Measurements from ENCODE around the gene ZNF670.

Gene ZNF670

GRCh38 chr1:247115141-247115510 is 36.5 kb upstream of the ZNF670 start:
- no peak for TF ChIP-seq ZFX (IDR thresholded peaks at IDR 0.05; ENCODE audit: borderline replicate concordance)
- TF ChIP-seq CTCF (IDR thresholded peaks at IDR 0.05): no peak
- no peak overlapping the region for H3K27ac ChIP-seq

GRCh38 chr1:247114351-247115140 is 35.9 kb upstream of the ZNF670 start:
- no peak for TF ChIP-seq CTCF (IDR thresholded peaks at IDR 0.05)
- H3K27ac ChIP-seq: no peak overlapping the region

GRCh38 chr1:247113733-247114271 is 35.2 kb upstream of the ZNF670 start:
- TF ChIP-seq ZFX (IDR thresholded peaks at IDR 0.05; ENCODE audit: borderline replicate concordance): no peak
- no peak for TF ChIP-seq CTCF (IDR thresholded peaks at IDR 0.05)
- no peak overlapping the region for H3K27ac ChIP-seq

GRCh38 chr1:247113094-247113497 is 34.5 kb upstream of the ZNF670 start:
- TF ChIP-seq ZFX (IDR thresholded peaks at IDR 0.05; ENCODE audit: borderline replicate concordance): no peak
- TF ChIP-seq CTCF (IDR thresholded peaks at IDR 0.05): no peak

GRCh38 chr1:247112479-247112781 is 33.8 kb upstream of the ZNF670 start:
- H3K27ac ChIP-seq: peak overlapping the region; percentile 54

More at GRCh38 chr1:247113094-247113497, 34.5 kb upstream of the ZNF670 start:
- no peak overlapping the region for H3K27ac ChIP-seq

GRCh38 chr1:247111700-247112478 is 33.3 kb upstream of the ZNF670 start:
- peak overlapping the region; percentile 54 for H3K27ac ChIP-seq
- TF ChIP-seq ZFX (IDR thresholded peaks at IDR 0.05; ENCODE audit: borderline replicate concordance) (no peak), CTCF (IDR thresholded peaks at IDR 0.05) (no peak)

More at GRCh38 chr1:247112479-247112781, 33.8 kb upstream of the ZNF670 start:
- TF ChIP-seq CTCF (IDR thresholded peaks at IDR 0.05): no peak
- no peak for TF ChIP-seq ZFX (IDR thresholded peaks at IDR 0.05; ENCODE audit: borderline replicate concordance)

- H3K27ac ChIP-seq: peak overlapping the region; percentile 54
- TF ChIP-seq CTCF (IDR thresholded peaks at IDR 0.05) (0 out of 2 replicates have a peak, but pooled peaks have one; percentile 5), ZFX (IDR thresholded peaks at IDR 0.05; ENCODE audit: borderline replicate concordance) (no peak)
These were observed 32.7 kb upstream of the ZNF670 start for GRCh38 chr1:247111259-247111699.
